MM.1S (cell line): ENCODE measurements around the gene SIGLEC5.

Source experiments
- EZH2 ChIP-seq: fragments of 300-600 bp; sonication (generic); optimal IDR thresholded peaks from 2 replicates; pipeline ENCODE3; 2017; ENCODE audit warnings: low read depth, mild to moderate bottlenecking, antibody characterized with exemption, low read length, mixed read lengths
- EZH2phosphoT487 ChIP-seq: fragments of 300-600 bp; sonication (generic); IDR thresholded peaks from 2 replicates; pipeline ENCODE4 v1.6.1; 2018; ENCODE audit warnings: antibody characterized with exemption, low read length
- TF ChIP-seq, protein P1 (sequence below): fragments of 300-600 bp; sonication (generic); IDR thresholded peaks from 2 replicates; pipeline ENCODE4 v1.5.1; 2016; ENCODE audit warnings: antibody characterized with exemption, low read length, mixed read lengths

DNA sequence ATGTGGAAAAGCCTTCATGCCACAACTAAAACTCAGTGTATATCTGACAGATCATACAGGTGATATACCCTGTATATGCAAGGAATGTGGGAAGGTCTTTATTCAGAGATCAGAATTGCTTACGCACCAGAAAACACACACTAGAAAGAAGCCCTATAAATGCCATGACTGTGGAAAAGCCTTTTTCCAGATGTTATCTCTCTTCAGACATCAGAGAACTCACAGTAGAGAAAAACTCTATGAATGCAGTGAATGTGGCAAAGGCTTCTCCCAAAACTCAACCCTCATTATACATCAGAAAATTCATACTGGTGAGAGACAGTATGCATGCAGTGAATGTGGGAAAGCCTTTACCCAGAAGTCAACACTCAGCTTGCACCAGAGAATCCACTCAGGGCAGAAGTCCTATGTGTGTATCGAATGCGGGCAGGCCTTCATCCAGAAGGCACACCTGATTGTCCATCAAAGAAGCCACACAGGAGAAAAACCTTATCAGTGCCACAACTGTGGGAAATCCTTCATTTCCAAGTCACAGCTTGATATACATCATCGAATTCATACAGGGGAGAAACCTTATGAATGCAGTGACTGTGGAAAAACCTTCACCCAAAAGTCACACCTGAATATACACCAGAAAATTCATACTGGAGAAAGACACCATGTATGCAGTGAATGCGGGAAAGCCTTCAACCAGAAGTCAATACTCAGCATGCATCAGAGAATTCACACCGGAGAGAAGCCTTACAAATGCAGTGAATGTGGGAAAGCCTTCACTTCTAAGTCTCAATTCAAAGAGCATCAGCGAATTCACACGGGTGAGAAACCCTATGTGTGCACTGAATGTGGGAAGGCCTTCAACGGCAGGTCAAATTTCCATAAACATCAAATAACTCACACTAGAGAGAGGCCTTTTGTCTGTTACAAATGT lies 42.7 kb downstream of the SIGLEC5 start:
- TF ChIP-seq, protein P1, sequence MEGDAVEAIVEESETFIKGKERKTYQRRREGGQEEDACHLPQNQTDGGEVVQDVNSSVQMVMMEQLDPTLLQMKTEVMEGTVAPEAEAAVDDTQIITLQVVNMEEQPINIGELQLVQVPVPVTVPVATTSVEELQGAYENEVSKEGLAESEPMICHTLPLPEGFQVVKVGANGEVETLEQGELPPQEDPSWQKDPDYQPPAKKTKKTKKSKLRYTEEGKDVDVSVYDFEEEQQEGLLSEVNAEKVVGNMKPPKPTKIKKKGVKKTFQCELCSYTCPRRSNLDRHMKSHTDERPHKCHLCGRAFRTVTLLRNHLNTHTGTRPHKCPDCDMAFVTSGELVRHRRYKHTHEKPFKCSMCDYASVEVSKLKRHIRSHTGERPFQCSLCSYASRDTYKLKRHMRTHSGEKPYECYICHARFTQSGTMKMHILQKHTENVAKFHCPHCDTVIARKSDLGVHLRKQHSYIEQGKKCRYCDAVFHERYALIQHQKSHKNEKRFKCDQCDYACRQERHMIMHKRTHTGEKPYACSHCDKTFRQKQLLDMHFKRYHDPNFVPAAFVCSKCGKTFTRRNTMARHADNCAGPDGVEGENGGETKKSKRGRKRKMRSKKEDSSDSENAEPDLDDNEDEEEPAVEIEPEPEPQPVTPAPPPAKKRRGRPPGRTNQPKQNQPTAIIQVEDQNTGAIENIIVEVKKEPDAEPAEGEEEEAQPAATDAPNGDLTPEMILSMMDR: no peak
- TF ChIP-seq EZH2phosphoT487 (no peak), EZH2 (no peak)
